Right lobe of liver (tissue), 6 donors: ENCODE measurements around the gene NAPA. TPM values are rescaled to one million over a fixed set of nuclear protein-coding genes. Genes with fewer than 3 reads are reported as not detected.

Experiments used
- ATAC-seq, 4 donors: fragments of 200-7000 bp; cut with Tn5 transposase; one replicate each; pipeline ENCODE4 v1.9.1; 2020; ENCODE audit warnings: mild to moderate bottlenecking in 4 of 4, moderate library complexity in 4 of 4
- DNase-seq, 3 donors: peaks; one replicate each; pipeline ENCODE4 v3.0.0-alpha.2; 2020
- H3K27ac ChIP-seq, 3 donors: fragments of 200-600 bp; one replicate each; pipeline ENCODE4 v1.8.0; 2022
- H3K27me3 ChIP-seq, 2 donors: fragments of 200-600 bp; one replicate each; pipeline ENCODE4 v1.8.0; 2022
- H3K36me3 ChIP-seq, 4 donors: fragments of 200-600 bp; sonication (generic) in 1 of 4; one replicate each; pipeline versions ENCODE4 v1.5.1 to v1.8.0; 2017 to 2022; ENCODE audit warnings: control low read depth in 1 of 4
- H3K4me1 ChIP-seq, 4 donors: fragments of 200-600 bp; sonication (generic) in 1 of 4; one replicate each; pipeline versions ENCODE4 v1.5.1 to v1.8.0; 2017 to 2022; ENCODE audit warnings: control low read depth in 1 of 4
- H3K4me3 ChIP-seq, 3 donors: fragments of 200-600 bp; one replicate each; pipeline ENCODE4 v1.8.0; 2022
- H3K9me3 ChIP-seq, 4 donors: fragments of 200-600 bp; sonication (generic) in 1 of 4; one replicate each; pipeline versions ENCODE4 v1.5.1 to v1.8.0; 2017 to 2022; ENCODE audit warnings: control low read depth in 1 of 4
- POLR2A ChIP-seq: fragments of 450-650 bp; IDR thresholded peaks from one replicate; pipeline ENCODE4 v1.6.1; 2017; ENCODE audit warnings: antibody characterized with exemption, mild to moderate bottlenecking
- WGBS: methylation state at CpG from one replicate; pipeline ENCODE4 v1.1.6; 2018; ENCODE audit warnings: low coverage, low lambda C conversion rate; ENCODE audit not compliant: insufficient coverage; ENCODE audit errors: missing lambda C conversion rate; 5-methylcytosine and 5-hydroxymethylcytosine counted together
- intact Hi-C, 2 donors: fragments of 100-400 bp; cut with DNase I; formaldehyde crosslinking; loops; one replicate each; pipeline versions ENCODE4 v1.11.2 to v1.14.1; 2022
- long read RNA-seq: library from polyadenylated mRNA; unstranded; transcript quantifications from one replicate; pipeline ENCODE4 v2.0.0, GENCODE V29; 2019
- total RNA-seq, 6 experiments: library from RNA; depleted of rRNA in 2 of 6; stranded (reverse); fragments of >200 nt in 2 of 6; fragmentation: NEBNext Ultra II Directional in 3 of 6; extraction: Animal tissue kit (Norgen Biotek cat#: 25700) in 3 of 6; gene quantifications; one replicate each; pipeline versions ENCODE4 v1.1.0 to v1.2.4, GENCODE V29; 2016 to 2023
- TF ChIP-seq, protein P1 (sequence below), 4 donors: fragments of 200-600 bp in 3 of 4; fragments of 450-650 bp in 1 of 4; IDR thresholded peaks; one replicate each; pipeline versions ENCODE4 v1.5.1 to v1.8.0; 2016 to 2022; ENCODE audit warnings: antibody characterized with exemption in 4 of 4, mild to moderate bottlenecking in 2 of 4
- donor health status: DM: no; HTN: yes; CAD: no.
- donor health status: DM: no; HTN: no; CAD: no.
- donor health status: DM: no; HTN: no; CAD: no.
- donor health status: DM: no; HTN: yes; CAD: no.
- donor health status: DM: no; HTN: yes; CAD: no.

Gene NAPA
- 100 to 1,000 TPM in 2 of 6 experiments, 10 to 100 TPM in 4; 83.0 to 179 (median 96.0) TPM for total RNA-seq
- long read RNA-seq, transcript NAPA-201 (11 exons, 1,839 nt), result major isoform, 18 of 26 reads
- long read RNA-seq, partial matches to known transcripts, result 0 of 26 reads
- long read RNA-seq, other reads (novel, unspliced or antisense), result 8 of 26 reads

DNA sequence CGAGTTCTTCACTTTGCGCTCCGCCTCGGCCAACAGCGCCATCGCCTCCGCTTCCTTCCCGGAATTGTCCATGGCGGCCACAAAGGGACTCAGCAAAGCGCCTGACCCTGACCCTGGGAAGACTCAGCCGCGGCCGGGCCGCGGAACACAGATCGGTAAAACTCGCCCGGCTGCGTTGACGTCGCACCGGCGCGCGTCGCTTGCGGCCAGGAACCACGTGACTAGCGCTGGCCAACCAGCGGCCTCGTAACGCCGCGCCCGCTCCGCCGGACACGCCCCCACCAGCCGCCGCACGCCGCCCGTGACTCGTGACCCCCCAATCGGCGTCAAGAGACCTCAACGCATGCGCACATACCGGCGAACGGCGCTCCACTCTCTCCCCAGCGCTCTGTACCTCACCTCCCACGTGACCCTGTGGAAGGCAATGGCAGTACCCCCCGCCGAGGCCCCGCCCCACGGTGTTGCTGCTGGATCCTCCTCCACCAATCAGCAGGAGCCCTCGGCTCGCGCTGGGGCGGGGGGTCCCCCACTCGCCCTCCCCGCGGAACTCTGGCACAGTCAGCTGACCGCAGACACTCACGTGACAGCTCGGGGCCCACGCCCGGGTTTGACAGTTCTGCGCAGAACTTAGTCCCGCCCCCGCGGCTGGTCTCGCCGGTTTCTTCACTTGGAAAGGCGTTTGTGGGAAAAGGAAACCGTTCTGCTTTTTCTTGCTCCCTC lies at the start of gene NAPA:
Gene NAPA (minus strand): TSS at position 195 of the 720 bp plus-strand sequence. CDS start 123 bp downstream, at position 72.
- H3K4me1 ChIP-seq, result peaks cover 0 to 33% (median 7%) of the 10 kb centered on the region in 4 donors
- 0% methylated on average over 20 of the region's 78 CpGs for WGBS
- DNase-seq, result peak; percentile 100
- peak within 1 kb of the TSS; percentile 94 to 98 (median 97) for H3K4me3 ChIP-seq
- H3K9me3 ChIP-seq, result no peaks in the 10 kb centered on the region
- peak; percentile 97 for TF ChIP-seq POLR2A
- TF ChIP-seq, protein P1, sequence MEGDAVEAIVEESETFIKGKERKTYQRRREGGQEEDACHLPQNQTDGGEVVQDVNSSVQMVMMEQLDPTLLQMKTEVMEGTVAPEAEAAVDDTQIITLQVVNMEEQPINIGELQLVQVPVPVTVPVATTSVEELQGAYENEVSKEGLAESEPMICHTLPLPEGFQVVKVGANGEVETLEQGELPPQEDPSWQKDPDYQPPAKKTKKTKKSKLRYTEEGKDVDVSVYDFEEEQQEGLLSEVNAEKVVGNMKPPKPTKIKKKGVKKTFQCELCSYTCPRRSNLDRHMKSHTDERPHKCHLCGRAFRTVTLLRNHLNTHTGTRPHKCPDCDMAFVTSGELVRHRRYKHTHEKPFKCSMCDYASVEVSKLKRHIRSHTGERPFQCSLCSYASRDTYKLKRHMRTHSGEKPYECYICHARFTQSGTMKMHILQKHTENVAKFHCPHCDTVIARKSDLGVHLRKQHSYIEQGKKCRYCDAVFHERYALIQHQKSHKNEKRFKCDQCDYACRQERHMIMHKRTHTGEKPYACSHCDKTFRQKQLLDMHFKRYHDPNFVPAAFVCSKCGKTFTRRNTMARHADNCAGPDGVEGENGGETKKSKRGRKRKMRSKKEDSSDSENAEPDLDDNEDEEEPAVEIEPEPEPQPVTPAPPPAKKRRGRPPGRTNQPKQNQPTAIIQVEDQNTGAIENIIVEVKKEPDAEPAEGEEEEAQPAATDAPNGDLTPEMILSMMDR (IDR thresholded peaks at IDR 0.05), result no peak
- peak; percentile 89 to 94 (median 92) for ATAC-seq
- H3K27ac ChIP-seq, result peak within 1 kb of the TSS; percentile 95 to 98 (median 96)
- H3K36me3 ChIP-seq, result no peaks in the 10 kb centered on the region
- no peaks in the 10 kb centered on the region for H3K27me3 ChIP-seq
- intact Hi-C loops, result no loop called here

DNA sequence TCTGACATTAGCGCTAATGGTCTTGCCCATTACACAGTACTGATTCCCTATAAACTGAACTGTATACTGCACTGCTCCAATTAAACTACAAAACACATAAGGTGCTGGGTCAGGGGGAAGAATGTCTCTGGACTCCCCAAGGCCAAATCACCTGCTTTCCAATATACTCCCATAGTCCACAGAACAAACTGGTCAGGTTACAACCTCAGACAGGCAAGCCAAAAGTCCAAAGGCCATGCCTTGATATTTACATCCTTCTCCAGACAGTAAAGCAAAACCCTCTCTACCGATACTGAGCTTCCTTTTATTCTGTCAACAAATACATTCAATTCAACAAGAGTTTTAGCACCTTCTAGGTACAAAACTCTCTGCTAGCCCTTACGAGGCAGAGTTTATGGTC lies 49.2 kb upstream of the NAPA start:
- Histone ChIP-seq H3K27ac (no peak overlapping the region), H3K27me3 (no peaks in the 10 kb centered on the region), H3K4me1 (peaks cover 0 to 7% (median 0%) of the 10 kb centered on the region in 4 donors), H3K36me3 (no peaks in the 10 kb centered on the region), H3K9me3 (no peaks in the 10 kb centered on the region), H3K4me3 (no peak overlapping the region)
- DNase-seq, result no peak
- intact Hi-C loops, result no loop called here
- TF ChIP-seq, protein P1 (IDR thresholded peaks at IDR 0.05), result no peak
- ATAC-seq, result peak; percentile 79 to 87 (median 84)
- WGBS, result 68% methylated on average over 3 of the region's 3 CpGs

DNA sequence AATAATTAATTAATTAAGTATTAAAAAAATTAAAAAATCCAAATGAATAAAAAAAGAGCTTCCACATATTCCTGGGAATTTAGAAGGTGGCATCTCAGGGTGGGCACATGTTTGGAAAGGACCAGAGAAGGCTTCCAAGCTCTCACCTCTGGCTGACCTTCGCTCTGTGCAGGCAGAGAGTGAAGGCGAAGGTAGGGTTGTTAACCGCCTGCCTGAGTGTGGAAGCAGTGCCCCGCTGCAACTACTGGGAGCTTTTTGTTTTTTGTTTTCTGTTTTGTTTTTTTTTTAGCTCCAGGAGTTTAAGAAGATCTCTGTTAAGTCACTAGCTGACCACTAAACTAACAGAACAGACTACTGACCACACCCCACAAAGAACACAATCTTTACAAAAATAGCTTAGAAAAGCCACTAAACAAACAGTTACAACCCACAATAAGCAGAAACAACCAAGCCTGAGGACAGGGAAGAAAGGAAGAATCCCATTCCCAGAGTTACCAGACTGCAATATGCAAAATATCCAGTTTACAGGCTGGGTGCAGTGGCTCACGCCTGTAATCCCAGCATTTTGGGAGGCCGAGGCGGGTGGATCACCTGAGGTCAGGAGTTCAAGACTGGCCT lies 46.7 kb upstream of the NAPA start:
- Histone ChIP-seq H3K36me3 (no peaks in the 10 kb centered on the region), H3K4me3 (no peak overlapping the region), H3K27ac (no peak overlapping the region), H3K27me3 (no peaks in the 10 kb centered on the region), H3K9me3 (no peaks in the 10 kb centered on the region), H3K4me1 (peaks cover 0 to 7% (median 0%) of the 10 kb centered on the region in 4 donors)
- DNase-seq (no peak), ATAC-seq (no peak)
- intact Hi-C loops, result no loop called here
- TF ChIP-seq, protein P1 (IDR thresholded peaks at IDR 0.05), result no peak
- no peak for TF ChIP-seq POLR2A
- WGBS, result 91% methylated on average over 6 of the region's 7 CpGs

DNA sequence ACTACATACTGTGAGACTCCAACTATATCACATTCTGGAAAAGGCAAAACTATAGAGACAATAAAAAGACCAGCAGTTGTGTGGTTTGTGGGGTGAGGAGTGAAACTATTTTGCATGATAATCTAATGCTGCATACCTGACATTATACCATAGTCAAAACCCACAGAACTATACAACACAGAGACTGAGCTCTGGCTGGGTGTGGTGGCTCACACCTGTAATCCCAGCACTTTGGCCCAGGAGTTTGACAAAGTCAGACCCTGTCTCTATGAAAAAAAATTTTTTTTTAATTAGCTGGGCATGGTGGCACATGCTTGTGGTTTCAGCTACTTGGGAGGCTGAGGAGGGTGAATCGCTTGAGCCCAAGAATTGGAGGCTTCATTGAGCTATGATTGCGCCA lies 46.1 kb upstream of the NAPA start:
- DNase-seq (no peak), ATAC-seq (no peak)
- no peaks in the 10 kb centered on the region for H3K36me3 ChIP-seq
- no peaks in the 10 kb centered on the region for H3K9me3 ChIP-seq
- WGBS, result 89% methylated on average over 2 of the region's 2 CpGs
- H3K27me3 ChIP-seq, result no peaks in the 10 kb centered on the region
- no peak overlapping the region for H3K27ac ChIP-seq
- no peak for TF ChIP-seq POLR2A
- TF ChIP-seq, protein P1 (IDR thresholded peaks at IDR 0.05), result no peak
- peaks cover 0 to 7% (median 0%) of the 10 kb centered on the region in 4 donors for H3K4me1 ChIP-seq
- intact Hi-C loops, result no loop called here
- no peak overlapping the region for H3K4me3 ChIP-seq
